ENCODE data around the gene POLR2E. TPM values are rescaled to one million over a fixed set of nuclear protein-coding genes. Genes with fewer than 3 reads are reported as not detected.

The POLR2E gene
- total RNA-seq, 1 experiment from 2014 or later, result 281 TPM

DNA sequence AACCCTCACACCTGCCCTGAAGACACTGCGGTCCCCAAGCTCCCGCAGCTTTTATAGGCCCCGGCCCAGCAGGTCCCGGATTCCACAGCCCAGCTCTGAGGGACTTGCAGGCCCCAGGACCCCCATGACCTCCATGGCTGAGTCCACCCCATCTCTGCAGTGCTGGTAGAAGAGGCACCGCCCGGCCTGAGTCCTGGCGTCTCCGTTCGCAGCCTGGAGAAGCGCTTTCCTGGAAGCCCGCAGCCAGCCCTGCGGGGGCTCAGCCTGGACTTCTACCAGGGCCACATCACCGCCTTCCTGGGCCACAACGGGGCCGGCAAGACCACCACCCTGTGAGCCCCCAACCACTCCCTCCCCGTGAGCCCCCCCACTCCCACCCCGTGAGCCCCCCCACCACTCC is 46.1 kb downstream of the POLR2E start:
- H3K27me3 ChIP-seq (ENCODE audit: insufficient read depth, low read length), result no peaks in the 10 kb centered on the region
- ChIA-PET RAD21 (ENCODE audit: low non-redundant PET in 1 of 2, low total read pairs in 2 of 2, uncharacterized antibody in 2 of 2, unreplicated experiment in 2 of 2) (interaction anchor here in 1 of 2 experiments (0.6 kb wide), 1 partner anchor 20 kb away, joined by 3 read pairs; no protein-coding TSS in a partner anchor), CTCF (interaction anchor here (0.7 kb wide), 1 partner anchor 11 kb away, joined by 4 read pairs; no protein-coding TSS in a partner anchor), POLR2A (no interaction called here)
- BruUV-seq (replicated peaks), result no TSS peak
- peaks cover 0 to 19% of the 10 kb centered on the region in 2 experiments; a peak in 1 of 4 replicates for H3K36me3 ChIP-seq (ENCODE audit: control insufficient read depth in 1 of 2, insufficient read depth in 2 of 2, low read length in 2 of 2)
- DNase-seq (ENCODE audit: low read depth, low spot score) (no peak), ATAC-seq (no peak)
- TF ChIP-seq, protein P1, sequence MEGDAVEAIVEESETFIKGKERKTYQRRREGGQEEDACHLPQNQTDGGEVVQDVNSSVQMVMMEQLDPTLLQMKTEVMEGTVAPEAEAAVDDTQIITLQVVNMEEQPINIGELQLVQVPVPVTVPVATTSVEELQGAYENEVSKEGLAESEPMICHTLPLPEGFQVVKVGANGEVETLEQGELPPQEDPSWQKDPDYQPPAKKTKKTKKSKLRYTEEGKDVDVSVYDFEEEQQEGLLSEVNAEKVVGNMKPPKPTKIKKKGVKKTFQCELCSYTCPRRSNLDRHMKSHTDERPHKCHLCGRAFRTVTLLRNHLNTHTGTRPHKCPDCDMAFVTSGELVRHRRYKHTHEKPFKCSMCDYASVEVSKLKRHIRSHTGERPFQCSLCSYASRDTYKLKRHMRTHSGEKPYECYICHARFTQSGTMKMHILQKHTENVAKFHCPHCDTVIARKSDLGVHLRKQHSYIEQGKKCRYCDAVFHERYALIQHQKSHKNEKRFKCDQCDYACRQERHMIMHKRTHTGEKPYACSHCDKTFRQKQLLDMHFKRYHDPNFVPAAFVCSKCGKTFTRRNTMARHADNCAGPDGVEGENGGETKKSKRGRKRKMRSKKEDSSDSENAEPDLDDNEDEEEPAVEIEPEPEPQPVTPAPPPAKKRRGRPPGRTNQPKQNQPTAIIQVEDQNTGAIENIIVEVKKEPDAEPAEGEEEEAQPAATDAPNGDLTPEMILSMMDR (IDR thresholded peaks at IDR 0.05 in 2 of 3, conservative IDR thresholded peaks at IDR 0.05 in 1 of 3; ENCODE audit: borderline replicate concordance in 1 of 3, insufficient read depth in 1 of 3, low read depth in 2 of 3, low read length in 2 of 3), result no peak
- TF ChIP-seq, protein P2, sequence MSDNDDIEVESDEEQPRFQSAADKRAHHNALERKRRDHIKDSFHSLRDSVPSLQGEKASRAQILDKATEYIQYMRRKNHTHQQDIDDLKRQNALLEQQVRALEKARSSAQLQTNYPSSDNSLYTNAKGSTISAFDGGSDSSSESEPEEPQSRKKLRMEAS (IDR thresholded peaks at IDR 0.05), result no peak
- no peak for TF ChIP-seq ZNF274 (IDR thresholded peaks at IDR 0.05; ENCODE audit: low read depth, low read length)
- TF ChIP-seq SIN3A (IDR thresholded peaks at IDR 0.05; ENCODE audit: low read depth), result no peak
- intact Hi-C loops (cut with micrococcal nuclease), result no loop called here
- H3K9me2 ChIP-seq (ENCODE audit: insufficient read depth), result no peaks in the 10 kb centered on the region
- no peak overlapping the region for H2AFZ ChIP-seq (ENCODE audit: low read depth, low read length, poor library complexity, severe bottlenecking)
- H3K4me1 ChIP-seq (ENCODE audit: control insufficient read depth in 1 of 2, insufficient read depth in 2 of 2, low read length in 2 of 2), result peaks cover 11 to 34% of the 10 kb centered on the region in 2 experiments
- H4K20me1 ChIP-seq (ENCODE audit: insufficient read depth), result no peaks in the 10 kb centered on the region
- H3K4me3 ChIP-seq (replicated peaks in 1 of 2; ENCODE audit: low read depth in 1 of 2, low read length in 2 of 2), result no peak overlapping the region
- H3K79me2 ChIP-seq (ENCODE audit: insufficient read depth, low read length), result no peaks in the 10 kb centered on the region
- H3K27ac ChIP-seq (ENCODE audit: low read depth, low read length), result peak overlapping the region; percentile 29; the same call in 1 of the 2 replicates
- no peak overlapping the region for H3K4me2 ChIP-seq (ENCODE audit: low read length)
- no peaks in the 10 kb centered on the region for H3K9me3 ChIP-seq (ENCODE audit: control insufficient read depth in 1 of 2, insufficient read depth in 1 of 2, low read depth in 1 of 2, low read length in 2 of 2)
- H3K9ac ChIP-seq (ENCODE audit: low read length), result no peak overlapping the region

DNA sequence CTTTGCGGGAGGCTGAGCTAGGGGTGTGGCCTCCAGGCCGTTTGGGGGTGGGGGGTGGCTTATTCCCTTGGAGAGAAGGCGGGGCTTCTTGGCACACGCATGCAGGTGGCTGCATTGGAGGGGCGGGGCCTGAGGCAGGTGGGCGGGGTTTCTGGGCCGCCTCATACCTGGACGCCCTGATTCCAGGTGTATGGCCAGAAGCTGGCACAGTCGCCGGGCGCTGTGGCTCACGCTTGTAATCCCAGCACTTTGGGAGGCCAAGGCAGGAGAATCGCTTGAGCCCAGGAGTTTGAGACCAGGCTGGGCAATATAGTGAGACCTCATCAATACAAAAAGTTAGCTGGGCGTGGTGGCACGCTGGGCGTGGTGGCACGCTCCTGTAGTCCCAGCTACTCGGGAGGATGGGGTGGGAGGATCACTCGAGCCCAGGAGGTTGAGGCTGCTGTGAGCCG is 47.5 kb downstream of the POLR2E start:
- no peaks in the 10 kb centered on the region for H4K20me1 ChIP-seq (ENCODE audit: insufficient read depth)
- H3K27me3 ChIP-seq (ENCODE audit: insufficient read depth, low read length), result no peaks in the 10 kb centered on the region
- CTCF ChIA-PET, result no interaction called here
- ATAC-seq (peak; percentile 15; the same call in 1 of the 2 replicates), DNase-seq (ENCODE audit: low read depth, low spot score) (no peak)
- peaks cover 19 to 44% of the 10 kb centered on the region in 2 experiments for H3K4me1 ChIP-seq (ENCODE audit: control insufficient read depth in 1 of 2, insufficient read depth in 2 of 2, low read length in 2 of 2)
- POLR2A ChIA-PET, result interaction anchor here (0.7 kb wide), 1 partner anchor 60 kb away, joined by 3 read pairs; no protein-coding TSS in a partner anchor
- H3K9me2 ChIP-seq (ENCODE audit: insufficient read depth), result no peaks in the 10 kb centered on the region
- H3K79me2 ChIP-seq (ENCODE audit: insufficient read depth, low read length), result peaks cover 4% of the 10 kb centered on the region; the same call in 1 of the 2 replicates
- no peak overlapping the region for H3K4me2 ChIP-seq (ENCODE audit: low read length)
- H3K9me3 ChIP-seq (ENCODE audit: control insufficient read depth in 1 of 2, insufficient read depth in 1 of 2, low read depth in 1 of 2, low read length in 2 of 2), result no peaks in the 10 kb centered on the region
- peaks cover 0 to 15% of the 10 kb centered on the region in 2 experiments; a peak in 1 of 4 replicates for H3K36me3 ChIP-seq (ENCODE audit: control insufficient read depth in 1 of 2, insufficient read depth in 2 of 2, low read length in 2 of 2)
- intact Hi-C loops (cut with micrococcal nuclease), result no loop called here
- H3K9ac ChIP-seq (ENCODE audit: low read length), result no peak overlapping the region
- no peak overlapping the region for H3K4me3 ChIP-seq (replicated peaks in 1 of 2; ENCODE audit: low read depth in 1 of 2, low read length in 2 of 2)
- RAD21 ChIA-PET (ENCODE audit: low non-redundant PET in 1 of 2, low total read pairs in 2 of 2, uncharacterized antibody in 2 of 2, unreplicated experiment in 2 of 2), result no interaction called here
- no peak overlapping the region for H3K27ac ChIP-seq (ENCODE audit: low read depth, low read length)
- BruUV-seq (replicated peaks), result no TSS peak
- no peak for TF ChIP-seq YY1 (IDR thresholded peaks at IDR 0.05; ENCODE audit: extremely low read depth, insufficient replicate concordance, low read depth, low read length)
- TF ChIP-seq ZBTB33 (IDR thresholded peaks at IDR 0.05; ENCODE audit: extremely low read depth, insufficient replicate concordance, low read length), result no peak
- no peak for TF ChIP-seq SIN3A (IDR thresholded peaks at IDR 0.05; ENCODE audit: low read depth)
- TF ChIP-seq, protein P1 (IDR thresholded peaks at IDR 0.05 in 2 of 3, conservative IDR thresholded peaks at IDR 0.05 in 1 of 3; ENCODE audit: borderline replicate concordance in 1 of 3, insufficient read depth in 1 of 3, low read depth in 2 of 3, low read length in 2 of 3), result no peak
- TF ChIP-seq SRF (IDR thresholded peaks at IDR 0.05; ENCODE audit: low read depth), result no peak
- TF ChIP-seq EZH2phosphoT487 (IDR thresholded peaks at IDR 0.05; ENCODE audit: borderline replicate concordance), result no peak
- no peak for TF ChIP-seq JUND (IDR thresholded peaks at IDR 0.05)
- no peak for TF ChIP-seq SP1 (IDR thresholded peaks at IDR 0.05; ENCODE audit: low read depth)
- no peak for TF ChIP-seq ZFX (IDR thresholded peaks at IDR 0.05)
- no peak overlapping the region for H2AFZ ChIP-seq (ENCODE audit: low read depth, low read length, poor library complexity, severe bottlenecking)
